Endothelial cell of umbilical vein (primary cell): ENCODE data around the gene TNRC6C. TPM values are rescaled to one million over a fixed set of nuclear protein-coding genes. Genes with fewer than 3 reads are reported as not detected.
A peak's percentile ranks its signal among the peaks of the same experiment; 100 is the strongest.

Experiments used
- BruUV-seq: library from RNA; stranded (reverse); fragments of 400-500 nt; replicated peaks from 2 replicates; lab custom pipeline; 2021; lab: Mats Ljungman, UMichigan
- CTCF ChIA-PET: fragments of 300-600, 350-600 bp; sonication (Branson Sonifier 250); formaldehyde crosslinking; loops from one replicate; lab custom pipeline; 2021; ENCODE audit warnings: antibody characterized with exemption, inconsistent platforms; lab: Charles Lee
- POLR2A ChIA-PET: fragments of 300-600, 350-600 bp; sonication (Branson Sonifier 250); formaldehyde crosslinking; loops from one replicate; lab custom pipeline; 2021; ENCODE audit warnings: antibody characterized with exemption, inconsistent platforms; lab: Charles Lee
- DNase-seq: peaks from one replicate; pipeline ENCODE4 v3.0.0-alpha.2; 2011; ENCODE audit warnings: low read depth, low spot score
- FAIRE-seq: peaks from 2 replicates; lab custom pipeline; 2011; peaks lifted over from hg19 to GRCh38; lab: Jason Lieb, UNC
- H2AFZ ChIP-seq: 2 replicates; pipeline ENCODE4 v1.6.0; 2012; ENCODE audit warnings: low read depth, low read length, control low read depth, inconsistent platforms
- H3K27ac ChIP-seq: 2 replicates; pipeline ENCODE4 v1.5.1; 2011; ENCODE audit warnings: low read depth, mild to moderate bottlenecking, control low read depth, low read length, moderate library complexity; ENCODE audit not compliant: insufficient read depth
- H3K27me3 ChIP-seq, 2 experiments: 2 replicates each; pipeline versions ENCODE4 v1.6.0 to v1.6.1; 2011; ENCODE audit warnings: low read length in 2 of 2, mixed read lengths in 1 of 2; ENCODE audit not compliant: control insufficient read depth in 2 of 2, insufficient read depth in 2 of 2
- H3K36me3 ChIP-seq, 2 experiments: 2 replicates in 1 of 2; 3 replicates in 1 of 2; pipeline ENCODE4 v1.5.1; 2011; ENCODE audit warnings: low read length in 2 of 2, mild to moderate bottlenecking in 1 of 2, moderate library complexity in 1 of 2; ENCODE audit not compliant: control insufficient read depth in 2 of 2, insufficient read depth in 2 of 2; ENCODE audit errors: extremely low read depth in 1 of 2
- H3K4me1 ChIP-seq: 3 replicates; pipeline ENCODE4 v1.5.1; 2011; ENCODE audit warnings: mild to moderate bottlenecking, low read length; ENCODE audit not compliant: control insufficient read depth, insufficient read depth; ENCODE audit errors: extremely low read depth
- H3K4me2 ChIP-seq: 2 replicates; pipeline ENCODE4 v1.6.1; 2011; ENCODE audit warnings: low read length, control low read depth, mixed read lengths; ENCODE audit not compliant: insufficient read depth
- H3K4me3 ChIP-seq, 3 experiments: fragments of 200-600 bp in 1 of 3; sonication (generic), shearing (Covaris generic) in 1 of 3; replicated peaks in 1 of 3; 2 replicates each; pipeline ENCODE4 v1.5.1; 2011 to 2016; ENCODE audit warnings: control low read depth in 3 of 3, low read length in 3 of 3, mild to moderate bottlenecking in 2 of 3, inconsistent platforms in 1 of 3, low read depth in 1 of 3, moderate library complexity in 1 of 3; ENCODE audit not compliant: insufficient read depth in 1 of 3
- H3K79me2 ChIP-seq: 2 replicates; pipeline ENCODE4 v1.6.0; 2012; ENCODE audit warnings: low read length, inconsistent platforms; ENCODE audit not compliant: control insufficient read depth, insufficient read depth
- H3K9ac ChIP-seq: replicated peaks from 2 replicates; pipeline ENCODE3; 2011; ENCODE audit warnings: low read length, control low read depth; ENCODE audit not compliant: insufficient read depth; ENCODE audit errors: extremely low read depth
- H3K9me1 ChIP-seq: replicated peaks from 3 replicates; pipeline ENCODE4 v1.6.0; 2011; ENCODE audit warnings: mild to moderate bottlenecking, low read length; ENCODE audit not compliant: control insufficient read depth, insufficient read depth; ENCODE audit errors: extremely low read depth
- H3K9me3 ChIP-seq: replicated peaks from 2 replicates; pipeline ENCODE4 v1.5.1; 2012; ENCODE audit warnings: low read length, inconsistent platforms; ENCODE audit not compliant: control insufficient read depth, insufficient read depth
- H4K20me1 ChIP-seq: replicated peaks from 2 replicates; pipeline ENCODE3; 2011; ENCODE audit warnings: mild to moderate bottlenecking, low read length; ENCODE audit not compliant: control insufficient read depth, insufficient read depth; ENCODE audit errors: extremely low read depth
- EZH2 ChIP-seq: IDR thresholded peaks from 2 replicates; pipeline ENCODE4 v1.6.1; 2012; ENCODE audit warnings: borderline replicate concordance, low read depth, mild to moderate bottlenecking, moderate library complexity, low read length, inconsistent platforms; ENCODE audit not compliant: severe bottlenecking
- FOS ChIP-seq: IDR thresholded peaks from 2 replicates; pipeline ENCODE4 v1.6.1; 2011; ENCODE audit warnings: mild to moderate bottlenecking, low read length, moderate library complexity, borderline replicate concordance; ENCODE audit not compliant: insufficient read depth
- MYC ChIP-seq: IDR thresholded peaks from one replicate; pipeline ENCODE4 v1.6.1; 2011; ENCODE audit warnings: mild to moderate bottlenecking, low read depth, low read length
- POLR2A ChIP-seq: IDR thresholded peaks from 2 replicates; pipeline ENCODE4 v1.6.1; 2012; ENCODE audit warnings: low read depth, mild to moderate bottlenecking, control low read depth, low read length
- dilution Hi-C: fragments of 300-500 bp; cut with MboI; formaldehyde crosslinking; loops from one replicate; pipeline ENCODE4 v1.15.0; 2019; ENCODE audit warnings: low sequenced_read_pairs; ENCODE audit not compliant: extremely low pct_ligation_motif_present
- intact Hi-C: fragments of 100-400 bp; cut with micrococcal nuclease; formaldehyde crosslinking; loops from one replicate; pipeline ENCODE4 v1.10.0; 2022
- polyA plus RNA-seq, 4 experiments: library from polyadenylated mRNA; depleted of rRNA in 3 of 4; stranded (reverse) in 3 of 4; unstranded in 1 of 4; fragments of >200 nt; gene quantifications; 2 replicates each; pipeline versions ENCODE4 v1.2.1 to v1.2.3, GENCODE V29; 2011 to 2012; ENCODE audit warnings: missing spikeins in 1 of 4
- total RNA-seq: library from RNA; stranded (reverse); gene quantifications from 2 replicates; pipeline ENCODE4 v1.2.3, GENCODE V29; 2021

The TNRC6C gene
- total and polyA plus RNA-seq, 2 donors (not counting 3 experiments of a cell fraction or from before 2014, with no cell fraction given): 2.1 to 17.5 TPM

DNA sequence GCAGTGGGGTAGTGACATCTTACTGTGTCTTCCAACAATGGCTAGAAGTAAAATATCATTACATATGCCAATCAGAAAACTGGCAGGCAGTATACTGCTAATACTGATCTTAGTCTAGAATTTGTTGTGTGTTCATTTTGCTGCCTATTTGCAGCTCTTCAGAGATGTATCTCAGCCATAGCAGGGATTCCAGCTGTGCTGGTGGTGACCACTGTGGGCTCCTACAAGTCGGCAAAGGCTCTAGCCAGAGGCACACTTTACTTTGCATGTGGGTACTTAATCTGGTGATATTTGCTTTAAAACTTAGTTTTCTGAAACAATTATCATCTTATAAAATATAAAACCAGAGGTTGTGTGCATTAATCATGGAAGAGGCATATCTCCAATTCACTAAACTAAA lies 100.1 kb downstream of the TNRC6C start:
- peaks cover 0 to 3% of the 10 kb centered on the region in 2 experiments for H3K36me3 ChIP-seq
- no peaks in the 10 kb centered on the region for H4K20me1 ChIP-seq
- H3K9ac ChIP-seq: no peak overlapping the region
- H3K9me1 ChIP-seq: no peaks in the 10 kb centered on the region
- FAIRE-seq: no peak
- no peaks in the 10 kb centered on the region for H3K79me2 ChIP-seq
- POLR2A ChIA-PET: interaction anchor here (0.6 kb wide), 1 partner anchor 131 kb away, joined by 3 read pairs; no protein-coding TSS in a partner anchor
- intact Hi-C loops (no loop called here), dilution Hi-C loops (no loop called here)
- no peak overlapping the region for H3K4me3 ChIP-seq
- CTCF ChIA-PET: interaction anchor here (0.9 to 6.3 kb wide), 5 partner anchors 12 to 39 kb away, joined by 3 to 32 read pairs (median 6); no protein-coding TSS in a partner anchor
- TF ChIP-seq EZH2: no peak
- no peak for TF ChIP-seq POLR2A
- TF ChIP-seq MYC: no peak
- no peak for TF ChIP-seq FOS
- no peak overlapping the region for H2AFZ ChIP-seq
- no peaks in the 10 kb centered on the region for H3K27me3 ChIP-seq
- H3K4me2 ChIP-seq: peak overlapping the region; percentile 53
- H3K9me3 ChIP-seq: no peaks in the 10 kb centered on the region
- no peak for DNase-seq
- BruUV-seq: no TSS peak
- H3K27ac ChIP-seq: peak overlapping the region; percentile 12
- peaks cover 17% of the 10 kb centered on the region for H3K4me1 ChIP-seq

DNA sequence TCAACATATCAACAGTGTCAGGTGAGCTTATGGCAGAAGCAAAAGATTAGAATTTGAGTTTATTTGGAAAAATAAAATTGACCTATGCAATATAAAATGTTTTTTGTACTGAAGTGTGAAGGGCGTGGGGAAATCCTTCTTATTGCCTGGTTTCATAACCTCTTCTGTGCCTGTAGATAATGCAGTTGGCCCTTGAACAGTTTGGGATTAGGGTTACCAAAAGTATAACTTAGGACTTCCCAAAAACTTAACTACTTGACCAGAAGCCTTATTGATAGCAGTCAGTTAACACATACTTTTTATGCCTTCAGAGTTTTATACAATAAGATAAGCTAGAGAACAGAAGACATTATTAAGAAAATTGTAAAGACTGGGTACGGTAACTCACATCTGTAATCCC lies 104.1 kb downstream of the TNRC6C start:
- POLR2A ChIA-PET: no interaction called here
- peaks cover 17% of the 10 kb centered on the region for H3K4me1 ChIP-seq
- TF ChIP-seq FOS: no peak
- BruUV-seq: no TSS peak
- CTCF ChIA-PET: interaction anchor here (2.8 kb wide), 1 partner anchor 22 kb away, joined by 17 read pairs; no protein-coding TSS in a partner anchor
- H3K27me3 ChIP-seq: no peaks in the 10 kb centered on the region
- H3K36me3 ChIP-seq: peaks cover 0 to 4% of the 10 kb centered on the region in 2 experiments
- no peaks in the 10 kb centered on the region for H3K79me2 ChIP-seq
- no peak overlapping the region for H3K9ac ChIP-seq
- H3K27ac ChIP-seq: no peak overlapping the region
- FAIRE-seq: no peak
- H3K9me3 ChIP-seq: no peaks in the 10 kb centered on the region
- H3K9me1 ChIP-seq: no peaks in the 10 kb centered on the region
- no peaks in the 10 kb centered on the region for H4K20me1 ChIP-seq
- DNase-seq: no peak
- intact Hi-C loops (no loop called here), dilution Hi-C loops (no loop called here)
- no peak overlapping the region for H3K4me3 ChIP-seq
- H2AFZ ChIP-seq: no peak overlapping the region
- no peak overlapping the region for H3K4me2 ChIP-seq
